SK-N-SH (cell line): Measurements from ENCODE around the gene CELF5. TPM values are rescaled to one million over a fixed set of nuclear protein-coding genes. Genes with fewer than 3 reads are reported as not detected.

ENCODE experiments used
- CTCF ChIA-PET: fragments of 300-600, 350-600 bp; formaldehyde crosslinking; extraction: SDS; loops from one replicate; lab custom pipeline; 2021; lab: Yijun Ruan, JAX
- POLR2A ChIA-PET: fragments of 350-600 bp; sonication (Branson Sonifier 250); formaldehyde crosslinking; extraction: SDS; loops from one replicate; lab custom pipeline; 2020; ENCODE audit warnings: antibody characterized with exemption, inconsistent platforms; lab: Yijun Ruan, JAX
- DNase-seq: peaks from one replicate; pipeline ENCODE4 v3.0.0; 2012
- H2AFZ ChIP-seq: fragments of 200-600 bp; sonication (generic); 2 replicates; pipeline ENCODE4 v1.8.1; 2016; ENCODE audit warnings: antibody characterized with exemption, mild to moderate bottlenecking, low read depth
- H3F3A ChIP-seq: fragments of 200-600 bp; sonication (generic); replicated peaks from 2 replicates; pipeline ENCODE3; 2016; ENCODE audit warnings: antibody characterized with exemption, mild to moderate bottlenecking; ENCODE audit not compliant: insufficient read depth
- H3K27ac ChIP-seq, 2 experiments: fragments of 200-500 bp in 1 of 2; fragments of 200-600 bp in 1 of 2; sonication (Bioruptor generic) in 1 of 2; sonication (generic), shearing (Covaris generic) in 1 of 2; 2 replicates each; pipeline versions ENCODE4 v1.5.1 to v1.6.1; 2014 to 2016; ENCODE audit warnings: low read depth in 2 of 2, inconsistent platforms in 1 of 2, low read length in 1 of 2, mild to moderate bottlenecking in 1 of 2, mixed read lengths in 1 of 2
- H3K27me3 ChIP-seq: fragments of 200-600 bp; sonication (generic), shearing (Covaris generic); 2 replicates; pipeline ENCODE4 v1.6.1; 2016; ENCODE audit warnings: mixed run types; ENCODE audit not compliant: insufficient read depth
- H3K36me3 ChIP-seq, 2 experiments: fragments of 200-500 bp in 1 of 2; fragments of 200-600 bp in 1 of 2; sonication (Bioruptor generic) in 1 of 2; sonication (generic) in 1 of 2; replicated peaks in 1 of 2; 2 replicates each; pipeline versions ENCODE3 to v1.5.1; 2014 to 2016; ENCODE audit warnings: low read length in 1 of 2, mild to moderate bottlenecking in 1 of 2; ENCODE audit not compliant: insufficient read depth in 2 of 2, control insufficient read depth in 1 of 2
- H3K4me1 ChIP-seq, 2 experiments: fragments of 200-500 bp in 1 of 2; fragments of 200-600 bp in 1 of 2; sonication (Bioruptor generic) in 1 of 2; sonication (generic), shearing (Covaris generic) in 1 of 2; 2 replicates each; pipeline versions ENCODE4 v1.5.1 to v1.6.1; 2014 to 2016; ENCODE audit warnings: low read depth in 1 of 2, low read length in 1 of 2, mixed run types in 1 of 2; ENCODE audit not compliant: insufficient read depth in 2 of 2, control insufficient read depth in 1 of 2
- H3K4me2 ChIP-seq: fragments of 200-600 bp; sonication (generic), shearing (Covaris generic); 2 replicates; pipeline ENCODE4 v1.6.1; 2017; ENCODE audit warnings: mixed run types
- H3K4me3 ChIP-seq, 2 experiments: fragments of 200-500 bp in 1 of 2; fragments of 200-600 bp in 1 of 2; sonication (Bioruptor generic) in 1 of 2; sonication (generic), shearing (Covaris generic) in 1 of 2; 2 replicates each; pipeline versions ENCODE4 v1.5.1 to v1.8.1; 2014 to 2016; ENCODE audit warnings: low read depth in 2 of 2, inconsistent platforms in 1 of 2, low read length in 1 of 2, mild to moderate bottlenecking in 1 of 2, mixed read lengths in 1 of 2, moderate library complexity in 1 of 2
- H3K79me2 ChIP-seq: fragments of 200-600 bp; sonication (generic); 2 replicates; pipeline ENCODE4 v1.8.1; 2017; ENCODE audit warnings: mild to moderate bottlenecking; ENCODE audit not compliant: insufficient read depth
- H3K9ac ChIP-seq: fragments of 200-600 bp; sonication (generic); 2 replicates; pipeline ENCODE4 v1.6.1; 2017; ENCODE audit warnings: mixed run types
- H3K9me2 ChIP-seq: fragments of 200-600 bp; sonication (generic); 2 replicates; pipeline ENCODE4 v1.6.1; 2017; ENCODE audit warnings: mixed run types
- H3K9me3 ChIP-seq: fragments of 200-600 bp; sonication (generic); 2 replicates; pipeline ENCODE4 v1.6.1; 2017; ENCODE audit warnings: mixed run types, mild to moderate bottlenecking, moderate library complexity
- H4K20me1 ChIP-seq: fragments of 200-600 bp; sonication (generic); 2 replicates; pipeline ENCODE4 v1.6.1; 2017; ENCODE audit warnings: mild to moderate bottlenecking, mixed run types; ENCODE audit not compliant: insufficient read depth
- CHD2 ChIP-seq: fragments of 150-350 bp; IDR thresholded peaks from 2 replicates; pipeline ENCODE4 v1.6.1; 2018; ENCODE audit warnings: low read length; ENCODE audit not compliant: partially characterized antibody
- EP300 ChIP-seq, 2 experiments: IDR thresholded peaks; 2 replicates each; pipeline versions ENCODE4 v1.4.0 to v1.6.1; 2012; ENCODE audit warnings: borderline replicate concordance in 1 of 2, low read depth in 1 of 2, low read length in 1 of 2
- FOXM1 ChIP-seq: IDR thresholded peaks from 2 replicates; pipeline ENCODE4 v1.4.0; 2012; ENCODE audit warnings: low read depth, mild to moderate bottlenecking
- MEF2A ChIP-seq: IDR thresholded peaks from 2 replicates; pipeline ENCODE4 v1.4.0; 2012; ENCODE audit warnings: low read depth, borderline replicate concordance
- POLR2AphosphoS5 ChIP-seq: IDR thresholded peaks from 2 replicates; pipeline ENCODE4 v1.6.1; 2012; ENCODE audit warnings: low read depth, low read length
- RCOR1 ChIP-seq: fragments of 150-350 bp; IDR thresholded peaks from 2 replicates; pipeline ENCODE4 v1.6.1; 2017; ENCODE audit warnings: antibody characterized with exemption, low read length
- RFX5 ChIP-seq: IDR thresholded peaks from 2 replicates; pipeline ENCODE4 v1.6.1; 2012; ENCODE audit warnings: mild to moderate bottlenecking, improper control_type of control experiment, low read length
- RXRA ChIP-seq: IDR thresholded peaks from 2 replicates; pipeline ENCODE4 v1.4.0; 2012; ENCODE audit warnings: low read depth, mild to moderate bottlenecking, borderline replicate concordance
- SMC3 ChIP-seq: IDR thresholded peaks from 2 replicates; pipeline ENCODE4 v1.6.1; 2012; ENCODE audit warnings: low read depth, low read length, improper control_type of control experiment
- TAF1 ChIP-seq: IDR thresholded peaks from 2 replicates; pipeline ENCODE4 v1.6.1; 2012; ENCODE audit warnings: low read depth, mild to moderate bottlenecking, low read length, moderate library complexity, borderline replicate concordance
- TEAD4 ChIP-seq: IDR thresholded peaks from 2 replicates; pipeline ENCODE4 v1.4.0; 2012; ENCODE audit warnings: mild to moderate bottlenecking, borderline replicate concordance; ENCODE audit not compliant: insufficient read depth
- YY1 ChIP-seq: IDR thresholded peaks from 2 replicates; pipeline ENCODE4 v1.4.0; 2012; ENCODE audit warnings: low read depth, mild to moderate bottlenecking
- WGBS: methylation state at CpG from one replicate; pipeline ENCODE4 v1.1.6; 2017; ENCODE audit warnings: low lambda C conversion rate; 5-methylcytosine and 5-hydroxymethylcytosine counted together
- polyA plus RNA-seq, 3 experiments: library from polyadenylated mRNA; depleted of rRNA; stranded (reverse); fragments of >200 nt; gene quantifications; 2 replicates each; pipeline ENCODE4 v1.2.3, GENCODE V29; 2012
- TF ChIP-seq, protein P1 (sequence below): fragments of 150-350 bp; IDR thresholded peaks from 2 replicates; pipeline ENCODE4 v1.6.1; 2017; ENCODE audit warnings: antibody characterized with exemption, low read length, low read depth, borderline replicate concordance
- TF ChIP-seq, protein P2 (sequence below): fragments of 150-350 bp; IDR thresholded peaks from 2 replicates; pipeline ENCODE4 v1.6.1; 2016; ENCODE audit warnings: mild to moderate bottlenecking, low read depth, low read length
- TF ChIP-seq, protein P3 (sequence below): IDR thresholded peaks from 2 replicates; pipeline ENCODE4 v1.4.0; 2012; ENCODE audit warnings: low read depth, borderline replicate concordance
- TF ChIP-seq, protein P4 (sequence below): fragments of 200-600 bp; sonication (generic); IDR thresholded peaks from 2 replicates; pipeline ENCODE4 v1.6.1; 2017; ENCODE audit warnings: antibody characterized with exemption, mild to moderate bottlenecking, moderate library complexity
- TF ChIP-seq, protein P5 (sequence below): IDR thresholded peaks from 2 replicates; pipeline ENCODE4 v1.4.0; 2012; ENCODE audit warnings: low read depth

CELF5 gene
- polyA plus RNA-seq, 1 of the 3 experiments (the other 2 are of a cell fraction), result 0.33 TPM

DNA sequence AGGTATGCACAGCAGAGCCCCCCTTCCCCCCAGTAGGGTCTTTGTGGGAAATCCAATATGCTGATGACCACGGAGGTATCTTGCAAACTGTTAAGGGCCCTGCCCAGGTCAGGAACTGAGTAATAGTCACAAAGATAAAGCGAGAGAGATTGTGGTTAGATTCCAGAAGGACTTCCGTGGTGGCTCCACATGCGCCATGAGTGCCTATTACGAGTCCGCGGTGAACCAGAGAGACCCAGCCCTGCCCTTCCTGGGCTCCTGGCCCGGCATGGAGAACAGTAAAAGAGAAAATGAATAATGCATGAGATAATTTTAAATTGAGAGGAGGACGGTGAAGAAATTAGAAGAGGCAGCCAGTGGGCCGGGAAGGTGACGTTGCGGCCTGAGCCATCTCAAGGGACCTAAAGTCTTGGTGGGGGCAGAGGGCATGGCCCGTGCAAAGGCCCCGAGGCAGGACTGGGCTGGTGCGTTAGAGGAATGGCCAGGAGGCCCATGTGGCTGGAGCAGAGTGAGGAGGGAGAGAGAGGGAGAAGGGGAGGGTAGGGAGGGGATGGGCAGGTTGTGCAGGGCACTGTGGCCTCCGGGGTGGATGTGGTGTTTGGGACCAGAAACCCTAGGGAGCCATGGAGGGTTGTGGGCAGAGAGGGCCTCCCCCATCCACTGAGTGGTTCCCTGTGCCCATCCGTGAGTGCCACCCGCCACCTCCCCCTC, 95.3 kb downstream of the CELF5 start (continued):
- TF ChIP-seq, protein P1, sequence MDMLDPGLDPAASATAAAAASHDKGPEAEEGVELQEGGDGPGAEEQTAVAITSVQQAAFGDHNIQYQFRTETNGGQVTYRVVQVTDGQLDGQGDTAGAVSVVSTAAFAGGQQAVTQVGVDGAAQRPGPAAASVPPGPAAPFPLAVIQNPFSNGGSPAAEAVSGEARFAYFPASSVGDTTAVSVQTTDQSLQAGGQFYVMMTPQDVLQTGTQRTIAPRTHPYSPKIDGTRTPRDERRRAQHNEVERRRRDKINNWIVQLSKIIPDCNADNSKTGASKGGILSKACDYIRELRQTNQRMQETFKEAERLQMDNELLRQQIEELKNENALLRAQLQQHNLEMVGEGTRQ, result no peak
- TF ChIP-seq RXRA, result no peak
- TF ChIP-seq, protein P2, sequence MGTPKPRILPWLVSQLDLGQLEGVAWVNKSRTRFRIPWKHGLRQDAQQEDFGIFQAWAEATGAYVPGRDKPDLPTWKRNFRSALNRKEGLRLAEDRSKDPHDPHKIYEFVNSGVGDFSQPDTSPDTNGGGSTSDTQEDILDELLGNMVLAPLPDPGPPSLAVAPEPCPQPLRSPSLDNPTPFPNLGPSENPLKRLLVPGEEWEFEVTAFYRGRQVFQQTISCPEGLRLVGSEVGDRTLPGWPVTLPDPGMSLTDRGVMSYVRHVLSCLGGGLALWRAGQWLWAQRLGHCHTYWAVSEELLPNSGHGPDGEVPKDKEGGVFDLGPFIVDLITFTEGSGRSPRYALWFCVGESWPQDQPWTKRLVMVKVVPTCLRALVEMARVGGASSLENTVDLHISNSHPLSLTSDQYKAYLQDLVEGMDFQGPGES, result no peak

DNA sequence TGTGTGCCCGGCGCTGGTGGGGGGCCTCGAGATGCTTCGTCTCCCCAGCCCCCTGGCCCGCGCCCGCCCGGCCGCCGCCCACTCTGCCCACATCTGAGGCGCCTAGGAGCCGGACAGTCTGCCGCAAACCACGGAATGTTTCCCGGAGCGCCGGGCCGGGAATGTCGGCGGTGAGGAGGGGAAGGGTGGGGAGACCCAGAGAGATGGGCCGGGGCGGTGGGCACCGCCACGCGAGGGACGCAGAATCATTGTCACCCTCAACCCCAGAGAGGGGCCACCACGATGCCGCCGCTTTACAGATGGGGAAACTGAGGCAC, 95.9 kb downstream of the CELF5 start:
- no peak overlapping the region for H3K4me2 ChIP-seq
- no peak overlapping the region for H3K9ac ChIP-seq
- TF ChIP-seq RCOR1 (no peak), RFX5 (no peak), YY1 (no peak), TAF1 (no peak), SMC3 (no peak), POLR2AphosphoS5 (no peak), TEAD4 (no peak), CHD2 (no peak), FOXM1 (no peak), MEF2A (no peak), EP300 (IDR thresholded peaks at IDR 0.05; ENCODE audit: borderline replicate concordance in 1 of 2, low read depth in 1 of 2, low read length in 1 of 2) (no peak)
- TF ChIP-seq, protein P1, result no peak
- TF ChIP-seq, protein P3, sequence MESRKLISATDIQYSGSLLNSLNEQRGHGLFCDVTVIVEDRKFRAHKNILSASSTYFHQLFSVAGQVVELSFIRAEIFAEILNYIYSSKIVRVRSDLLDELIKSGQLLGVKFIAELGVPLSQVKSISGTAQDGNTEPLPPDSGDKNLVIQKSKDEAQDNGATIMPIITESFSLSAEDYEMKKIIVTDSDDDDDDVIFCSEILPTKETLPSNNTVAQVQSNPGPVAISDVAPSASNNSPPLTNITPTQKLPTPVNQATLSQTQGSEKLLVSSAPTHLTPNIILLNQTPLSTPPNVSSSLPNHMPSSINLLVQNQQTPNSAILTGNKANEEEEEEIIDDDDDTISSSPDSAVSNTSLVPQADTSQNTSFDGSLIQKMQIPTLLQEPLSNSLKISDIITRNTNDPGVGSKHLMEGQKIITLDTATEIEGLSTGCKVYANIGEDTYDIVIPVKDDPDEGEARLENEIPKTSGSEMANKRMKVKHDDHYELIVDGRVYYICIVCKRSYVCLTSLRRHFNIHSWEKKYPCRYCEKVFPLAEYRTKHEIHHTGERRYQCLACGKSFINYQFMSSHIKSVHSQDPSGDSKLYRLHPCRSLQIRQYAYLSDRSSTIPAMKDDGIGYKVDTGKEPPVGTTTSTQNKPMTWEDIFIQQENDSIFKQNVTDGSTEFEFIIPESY, result no peak
- TF ChIP-seq, protein P4, sequence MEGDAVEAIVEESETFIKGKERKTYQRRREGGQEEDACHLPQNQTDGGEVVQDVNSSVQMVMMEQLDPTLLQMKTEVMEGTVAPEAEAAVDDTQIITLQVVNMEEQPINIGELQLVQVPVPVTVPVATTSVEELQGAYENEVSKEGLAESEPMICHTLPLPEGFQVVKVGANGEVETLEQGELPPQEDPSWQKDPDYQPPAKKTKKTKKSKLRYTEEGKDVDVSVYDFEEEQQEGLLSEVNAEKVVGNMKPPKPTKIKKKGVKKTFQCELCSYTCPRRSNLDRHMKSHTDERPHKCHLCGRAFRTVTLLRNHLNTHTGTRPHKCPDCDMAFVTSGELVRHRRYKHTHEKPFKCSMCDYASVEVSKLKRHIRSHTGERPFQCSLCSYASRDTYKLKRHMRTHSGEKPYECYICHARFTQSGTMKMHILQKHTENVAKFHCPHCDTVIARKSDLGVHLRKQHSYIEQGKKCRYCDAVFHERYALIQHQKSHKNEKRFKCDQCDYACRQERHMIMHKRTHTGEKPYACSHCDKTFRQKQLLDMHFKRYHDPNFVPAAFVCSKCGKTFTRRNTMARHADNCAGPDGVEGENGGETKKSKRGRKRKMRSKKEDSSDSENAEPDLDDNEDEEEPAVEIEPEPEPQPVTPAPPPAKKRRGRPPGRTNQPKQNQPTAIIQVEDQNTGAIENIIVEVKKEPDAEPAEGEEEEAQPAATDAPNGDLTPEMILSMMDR, result no peak
- TF ChIP-seq, protein P5, sequence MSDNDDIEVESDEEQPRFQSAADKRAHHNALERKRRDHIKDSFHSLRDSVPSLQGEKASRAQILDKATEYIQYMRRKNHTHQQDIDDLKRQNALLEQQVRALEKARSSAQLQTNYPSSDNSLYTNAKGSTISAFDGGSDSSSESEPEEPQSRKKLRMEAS, result no peak
- H3K36me3 ChIP-seq, result no peaks in the 10 kb centered on the region
- 5% methylated on average over 8 of the region's 29 CpGs for WGBS
- CTCF ChIA-PET, result no interaction called here
- no peak overlapping the region for H3K27ac ChIP-seq
- H3K79me2 ChIP-seq, result no peaks in the 10 kb centered on the region
- POLR2A ChIA-PET, result no interaction called here
- H4K20me1 ChIP-seq, result 0 out of 2 replicates have a peak, but pooled peaks cover 3% of the 10 kb centered on the region
- DNase-seq, result peak; percentile 46
- H3K4me1 ChIP-seq, result no peaks in the 10 kb centered on the region
- no peaks in the 10 kb centered on the region for H3K9me3 ChIP-seq
- H3K27me3 ChIP-seq, result peaks cover 15% of the 10 kb centered on the region; the same call in 1 of the 2 replicates
- H2AFZ ChIP-seq, result no peak overlapping the region
- H3K9me2 ChIP-seq, result no peaks in the 10 kb centered on the region
- H3F3A ChIP-seq, result peaks cover 7% of the 10 kb centered on the region
- no peak overlapping the region for H3K4me3 ChIP-seq
